ENCODE results near the gene AKAP6. TPM values are rescaled to one million over a fixed set of nuclear protein-coding genes. Genes with fewer than 3 reads are reported as not detected.

AKAP6 gene
- total RNA-seq, 2 donors from 2014 or later = 112 to 117 TPM

- no peak for TF ChIP-seq CTCF (IDR thresholded peaks at IDR 0.05)
- Histone ChIP-seq H3K9me3 (no peaks in the 10 kb centered on the region), H3K4me3 (no peak overlapping the region), H3K27ac (no peak overlapping the region), H3K4me1 (peaks cover 0 to 17% of the 10 kb centered on the region in 2 donors), H3K36me3 (no peaks in the 10 kb centered on the region), H3K27me3 (no peaks in the 10 kb centered on the region)
- DNase-seq (ENCODE audit: low spot score) = no peak
Observed at GRCh38 chr14:32435411-32435810, 106.3 kb downstream of the AKAP6 start.

- Histone ChIP-seq H3K27me3 (no peaks in the 10 kb centered on the region), H3K36me3 (no peaks in the 10 kb centered on the region), H3K4me3 (no peak overlapping the region), H3K9me3 (no peaks in the 10 kb centered on the region), H3K27ac (no peak overlapping the region), H3K4me1 (peaks cover 0 to 17% of the 10 kb centered on the region in 2 donors)
- no peak for DNase-seq (ENCODE audit: low spot score)
- no peak for TF ChIP-seq CTCF (IDR thresholded peaks at IDR 0.05)
Observed at GRCh38 chr14:32436993-32437392, 107.9 kb downstream of the AKAP6 start.

- Histone ChIP-seq H3K27me3 (no peaks in the 10 kb centered on the region), H3K4me3 (no peak overlapping the region), H3K36me3 (no peaks in the 10 kb centered on the region), H3K9me3 (no peaks in the 10 kb centered on the region), H3K27ac (peak overlapping the region in 1 of 2 donors; percentile 26), H3K4me1 (peaks cover 0 to 10% of the 10 kb centered on the region in 2 donors)
- no peak for TF ChIP-seq CTCF (IDR thresholded peaks at IDR 0.05)
- no peak for DNase-seq (ENCODE audit: low spot score)
Observed at GRCh38 chr14:32438517-32438916, 109.4 kb downstream of the AKAP6 start.

GRCh38 chr14:32443890-32444661 is 115.0 kb downstream of the AKAP6 start:
- Histone ChIP-seq H3K4me3 (no peak overlapping the region), H3K4me1 (peaks cover 0 to 3% of the 10 kb centered on the region in 2 donors), H3K9me3 (no peaks in the 10 kb centered on the region), H3K27ac (no peak overlapping the region), H3K27me3 (no peaks in the 10 kb centered on the region), H3K36me3 (no peaks in the 10 kb centered on the region)
- DNase-seq (ENCODE audit: low spot score) = no peak
- no peak for TF ChIP-seq CTCF (IDR thresholded peaks at IDR 0.05)

- DNase-seq (ENCODE audit: low spot score) = no peak
- no peak for TF ChIP-seq CTCF (IDR thresholded peaks at IDR 0.05)
- no peaks in the 10 kb centered on the region for H3K4me1 ChIP-seq
Observed at GRCh38 chr14:32447371-32447770, 118.3 kb downstream of the AKAP6 start.

GRCh38 chr14:32449648-32450047 is 120.5 kb downstream of the AKAP6 start:
- DNase-seq (ENCODE audit: low spot score) = no peak
- no peak for TF ChIP-seq CTCF (IDR thresholded peaks at IDR 0.05)
- H3K27me3 ChIP-seq = no peaks in the 10 kb centered on the region
- H3K9me3 ChIP-seq = no peaks in the 10 kb centered on the region
- H3K27ac ChIP-seq = peak overlapping the region; percentile 59 to 63
- no peaks in the 10 kb centered on the region for H3K36me3 ChIP-seq
- H3K4me1 ChIP-seq = peaks cover 0 to 6% of the 10 kb centered on the region in 2 donors
- H3K4me3 ChIP-seq = no peak overlapping the region

More at GRCh38 chr14:32447371-32447770, 118.3 kb downstream of the AKAP6 start:
- H3K4me3 ChIP-seq = no peak overlapping the region
- H3K9me3 ChIP-seq = no peaks in the 10 kb centered on the region
- H3K27me3 ChIP-seq = no peaks in the 10 kb centered on the region
- no peaks in the 10 kb centered on the region for H3K36me3 ChIP-seq
- no peak overlapping the region for H3K27ac ChIP-seq

Data from right atrium auricular region (tissue), 2 donors.